GM18870 (cell line): Measurements from ENCODE around the gene TUT1.

ENCODE experiments used
- ATAC-seq: cut with Tn5 transposase; IDR thresholded peaks from one replicate; pipeline ENCODE4 v1.9.1; 2021; ENCODE audit warnings: moderate library complexity; ENCODE audit not compliant: unreplicated experiment

TUT1 gene

GRCh38 chr11:62542750-62543567, 48.4 kb downstream of the TUT1 start:
- ATAC-seq, result no peak

- ATAC-seq, result no peak
Observed at GRCh38 chr11:62542111-62542745, 49.1 kb downstream of the TUT1 start.

GRCh38 chr11:62540804-62541701, 50.3 kb downstream of the TUT1 start:
- ATAC-seq, result peak; percentile 53

- no peak for ATAC-seq
Observed at GRCh38 chr11:62539238-62539925, 51.9 kb downstream of the TUT1 start.

GRCh38 chr11:62538470-62539237, 52.7 kb downstream of the TUT1 start:
- ATAC-seq, result no peak

GRCh38 chr11:62536301-62536957, 54.9 kb downstream of the TUT1 start:
- ATAC-seq, result no peak

GRCh38 chr11:62535802-62536201, 55.5 kb downstream of the TUT1 start:
- ATAC-seq, result no peak

- no peak for ATAC-seq
Observed at GRCh38 chr11:62534779-62535545, 56.4 kb downstream of the TUT1 start.

- no peak for ATAC-seq
Observed at GRCh38 chr11:62532096-62532495, 59.2 kb downstream of the TUT1 start.
